ENCODE data around the gene LRP1B. TPM values are rescaled to one million over a fixed set of nuclear protein-coding genes. Genes with fewer than 3 reads are reported as not detected.

The LRP1B gene
- total and polyA plus RNA-seq, 2 of the 8 experiments (the other 6 are each of a cell fraction or from before 2014, with no cell fraction given), result 0.03 TPM; not detected in 1

DNA sequence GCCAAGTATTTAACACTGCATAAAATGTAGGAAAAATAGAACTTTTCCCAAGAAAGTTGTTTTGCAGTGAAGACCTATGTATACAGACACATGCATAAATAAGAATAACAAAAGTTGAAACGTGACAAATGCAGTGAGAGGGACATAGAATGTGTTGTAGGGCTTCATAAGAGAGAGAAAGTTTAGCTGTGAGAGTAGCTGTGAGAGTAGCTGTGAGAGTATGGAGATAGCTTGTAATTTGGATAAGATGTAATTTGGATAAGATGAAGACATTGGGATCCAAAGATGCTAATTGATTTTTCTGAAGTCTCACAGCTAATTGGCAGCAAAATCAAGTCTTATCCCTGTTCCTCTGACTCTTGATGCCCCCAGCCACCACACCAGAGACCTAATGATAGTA is 170.9 kb downstream of the LRP1B start:
- no peaks in the 10 kb centered on the region for H3K4me1 ChIP-seq (replicated peaks in 1 of 4; ENCODE audit: control insufficient read depth in 3 of 4, insufficient read depth in 4 of 4, low read length in 3 of 4)
- ChIA-PET POLR2A (ENCODE audit: partially characterized antibody) (no interaction called here), CTCF (ENCODE audit: partially characterized antibody) (interaction anchor here (0.6 to 1.5 kb wide), 2 partner anchors 11 to 75 kb away, joined by 4 read pairs; no protein-coding TSS in a partner anchor)
- H3K14ac ChIP-seq (ENCODE audit: insufficient read length), result no peak overlapping the region
- no peak overlapping the region for H3K18ac ChIP-seq (ENCODE audit: extremely low read depth, low read length)
- H2BK5ac ChIP-seq (ENCODE audit: low read depth, low read length), result no peak overlapping the region
- H3K4ac ChIP-seq (replicated peaks; ENCODE audit: insufficient read length, low read depth, low read length), result no peak overlapping the region
- H3K23me2 ChIP-seq (ENCODE audit: low read depth, low read length), result no peaks in the 10 kb centered on the region
- H3K9me3 ChIP-seq (ENCODE audit: insufficient read depth in 2 of 2, low read depth in 1 of 2, low read length in 1 of 2), result no peaks in the 10 kb centered on the region
- H2BK12ac ChIP-seq (ENCODE audit: low read depth, low read length), result no peak overlapping the region
- no peak for FAIRE-seq
- H3K4me3 ChIP-seq (ENCODE audit: extremely low read depth in 1 of 4, insufficient read depth in 2 of 4, low read depth in 3 of 4, low read length in 4 of 4), result no peak overlapping the region
- no peaks in the 10 kb centered on the region for H3K27me3 ChIP-seq (replicated peaks in 1 of 4; ENCODE audit: control insufficient read depth in 3 of 4, extremely low read depth in 1 of 4, insufficient read depth in 3 of 4, low read length in 3 of 4)
- H2BK120ac ChIP-seq (replicated peaks; ENCODE audit: low read depth, low read length), result no peak overlapping the region
- 44% methylated on average over 1 of the region's 1 CpG; no CpG with 5 or more reads in 1 of the 2 experiments for WGBS, 2 experiments (ENCODE audit: extremely low coverage in 1 of 2, insufficient coverage in 1 of 2, insufficient read length in 1 of 2, insufficient replicate concordance in 2 of 2, low coverage in 1 of 2, low lambda C conversion rate in 2 of 2, missing lambda C conversion rate in 1 of 2)
- H3K23ac ChIP-seq (ENCODE audit: insufficient read length), result no peak overlapping the region
- no peak for DNase-seq (ENCODE audit: low read depth in 1 of 2, low spot score in 2 of 2)
- no peak overlapping the region for H3K56ac ChIP-seq (replicated peaks; ENCODE audit: insufficient read length, low read depth, low read length)
- H3K79me1 ChIP-seq (ENCODE audit: low read depth, low read length), result no peaks in the 10 kb centered on the region
- no peak overlapping the region for H3K27ac ChIP-seq (ENCODE audit: low read depth, low read length)
- no peak overlapping the region for H4K91ac ChIP-seq (replicated peaks; ENCODE audit: insufficient read length, low read length)
- no peak overlapping the region for H4K5ac ChIP-seq (ENCODE audit: insufficient read length, low read depth, low read length)
- no peak overlapping the region for H2BK15ac ChIP-seq (ENCODE audit: low read length)
- no peaks in the 10 kb centered on the region for H3K79me2 ChIP-seq (ENCODE audit: control insufficient read depth in 1 of 2, insufficient read depth in 2 of 2, low read length in 2 of 2)
- H3K9ac ChIP-seq (replicated peaks in 1 of 4; ENCODE audit: extremely low read depth in 1 of 4, low read depth in 3 of 4, low read length in 3 of 4), result no peak overlapping the region
- H2AK5ac ChIP-seq (ENCODE audit: low read depth, low read length), result no peak overlapping the region
- H4K8ac ChIP-seq (ENCODE audit: extremely low read depth, insufficient read depth, low read length), result no peak overlapping the region
- no peak overlapping the region for H2AFZ ChIP-seq (ENCODE audit: low read length)
- H2BK20ac ChIP-seq (ENCODE audit: low read length), result no peak overlapping the region
- no peaks in the 10 kb centered on the region for H4K20me1 ChIP-seq (replicated peaks in 1 of 2; ENCODE audit: control insufficient read depth in 1 of 2, insufficient read depth in 2 of 2, low read length in 2 of 2)
- no peak overlapping the region for H3K4me2 ChIP-seq (ENCODE audit: insufficient read depth in 1 of 2, low read depth in 2 of 2, low read length in 2 of 2)
- H3K36me3 ChIP-seq (ENCODE audit: control insufficient read depth in 2 of 4, insufficient read depth in 4 of 4, low read length in 3 of 4), result no peaks in the 10 kb centered on the region
- no peak for TF ChIP-seq GTF2F1 (IDR thresholded peaks at IDR 0.05; ENCODE audit: borderline replicate concordance, low read depth, low read length)
- no peak for TF ChIP-seq SP4 (IDR thresholded peaks at IDR 0.05; ENCODE audit: low read length)
- no peak for TF ChIP-seq YY1 (IDR thresholded peaks at IDR 0.05; ENCODE audit: low read depth, low read length)
- TF ChIP-seq, protein P1, sequence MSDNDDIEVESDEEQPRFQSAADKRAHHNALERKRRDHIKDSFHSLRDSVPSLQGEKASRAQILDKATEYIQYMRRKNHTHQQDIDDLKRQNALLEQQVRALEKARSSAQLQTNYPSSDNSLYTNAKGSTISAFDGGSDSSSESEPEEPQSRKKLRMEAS (IDR thresholded peaks at IDR 0.05), result no peak
- TF ChIP-seq POLR2A (IDR thresholded peaks at IDR 0.05; ENCODE audit: control extremely low read depth in 1 of 2, low read depth in 2 of 2, low read length in 2 of 2), result no peak
- no peak for TF ChIP-seq TAF7 (optimal IDR thresholded peaks at IDR 0.05; ENCODE audit: borderline replicate concordance, low read depth, low read length)
- TF ChIP-seq MAFK (IDR thresholded peaks at IDR 0.05; ENCODE audit: low read depth, low read length), result no peak
- no peak for TF ChIP-seq RBBP5 (IDR thresholded peaks at IDR 0.05; ENCODE audit: borderline replicate concordance, low read depth, low read length)
- no peak for TF ChIP-seq ZNF274 (IDR thresholded peaks at IDR 0.05; ENCODE audit: borderline replicate concordance, extremely low read depth, low read length)
- TF ChIP-seq EP300 (IDR thresholded peaks at IDR 0.05; ENCODE audit: borderline replicate concordance in 1 of 2, low read depth in 2 of 2, low read length in 2 of 2), result no peak
- TF ChIP-seq TCF12 (IDR thresholded peaks at IDR 0.05; ENCODE audit: low read depth, low read length), result no peak
- TF ChIP-seq, protein P2, sequence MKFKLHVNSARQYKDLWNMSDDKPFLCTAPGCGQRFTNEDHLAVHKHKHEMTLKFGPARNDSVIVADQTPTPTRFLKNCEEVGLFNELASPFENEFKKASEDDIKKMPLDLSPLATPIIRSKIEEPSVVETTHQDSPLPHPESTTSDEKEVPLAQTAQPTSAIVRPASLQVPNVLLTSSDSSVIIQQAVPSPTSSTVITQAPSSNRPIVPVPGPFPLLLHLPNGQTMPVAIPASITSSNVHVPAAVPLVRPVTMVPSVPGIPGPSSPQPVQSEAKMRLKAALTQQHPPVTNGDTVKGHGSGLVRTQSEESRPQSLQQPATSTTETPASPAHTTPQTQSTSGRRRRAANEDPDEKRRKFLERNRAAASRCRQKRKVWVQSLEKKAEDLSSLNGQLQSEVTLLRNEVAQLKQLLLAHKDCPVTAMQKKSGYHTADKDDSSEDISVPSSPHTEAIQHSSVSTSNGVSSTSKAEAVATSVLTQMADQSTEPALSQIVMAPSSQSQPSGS (IDR thresholded peaks at IDR 0.05; ENCODE audit: low read length), result no peak
- no peak for TF ChIP-seq CHD2 (IDR thresholded peaks at IDR 0.05; ENCODE audit: low read length)
- TF ChIP-seq CREB1 (IDR thresholded peaks at IDR 0.05), result no peak

Measured in H1 (cell line).